GM21825 (cell line): Measurements from ENCODE around the gene NPPB.

Source experiments
- ATAC-seq: cut with Tn5 transposase; IDR thresholded peaks from one replicate; pipeline ENCODE4 v1.9.1; 2021; ENCODE audit warnings: mild to moderate bottlenecking, moderate library complexity; ENCODE audit not compliant: unreplicated experiment

Gene NPPB

GRCh38 chr1:11858968-11859871, 475 bp upstream of the NPPB start:
- no peak for ATAC-seq

- ATAC-seq: no peak
Measured at GRCh38 chr1:11858158-11858557, 587 bp downstream of the NPPB start.

- no peak for ATAC-seq
Measured at GRCh38 chr1:11857164-11857851, 1.4 kb downstream of the NPPB start.

DNA sequence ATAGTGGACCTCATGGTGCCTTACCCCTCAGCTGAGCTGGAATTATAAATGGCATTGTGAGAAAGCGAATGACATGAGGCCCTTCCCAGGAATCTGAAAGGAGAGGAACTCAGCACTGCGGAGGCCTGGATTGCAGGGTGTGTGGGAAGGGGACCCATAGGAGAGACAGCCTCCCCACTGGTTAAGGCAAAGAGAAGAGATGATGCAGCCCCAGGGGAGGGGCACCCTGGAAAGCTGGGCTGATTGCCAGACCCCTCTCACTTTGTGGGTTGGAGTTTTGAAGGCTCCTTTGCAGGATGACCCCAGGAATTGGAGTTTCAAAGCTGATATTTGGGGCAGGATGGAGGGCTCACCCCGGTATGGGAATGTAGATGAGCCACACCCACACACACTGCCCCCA, 2.0 kb downstream of the NPPB start:
- ATAC-seq: no peak

GRCh38 chr1:11855430-11855829, 3.3 kb downstream of the NPPB start:
- ATAC-seq: no peak

- no peak for ATAC-seq
Measured at GRCh38 chr1:11854519-11854918, 4.2 kb downstream of the NPPB start.

GRCh38 chr1:11851180-11851579, 7.6 kb downstream of the NPPB start:
- no peak for ATAC-seq

- no peak for ATAC-seq
Measured at GRCh38 chr1:11850156-11850555, 8.6 kb downstream of the NPPB start.

GRCh38 chr1:11848373-11848700, 10.4 kb downstream of the NPPB start:
- ATAC-seq: no peak

DNA sequence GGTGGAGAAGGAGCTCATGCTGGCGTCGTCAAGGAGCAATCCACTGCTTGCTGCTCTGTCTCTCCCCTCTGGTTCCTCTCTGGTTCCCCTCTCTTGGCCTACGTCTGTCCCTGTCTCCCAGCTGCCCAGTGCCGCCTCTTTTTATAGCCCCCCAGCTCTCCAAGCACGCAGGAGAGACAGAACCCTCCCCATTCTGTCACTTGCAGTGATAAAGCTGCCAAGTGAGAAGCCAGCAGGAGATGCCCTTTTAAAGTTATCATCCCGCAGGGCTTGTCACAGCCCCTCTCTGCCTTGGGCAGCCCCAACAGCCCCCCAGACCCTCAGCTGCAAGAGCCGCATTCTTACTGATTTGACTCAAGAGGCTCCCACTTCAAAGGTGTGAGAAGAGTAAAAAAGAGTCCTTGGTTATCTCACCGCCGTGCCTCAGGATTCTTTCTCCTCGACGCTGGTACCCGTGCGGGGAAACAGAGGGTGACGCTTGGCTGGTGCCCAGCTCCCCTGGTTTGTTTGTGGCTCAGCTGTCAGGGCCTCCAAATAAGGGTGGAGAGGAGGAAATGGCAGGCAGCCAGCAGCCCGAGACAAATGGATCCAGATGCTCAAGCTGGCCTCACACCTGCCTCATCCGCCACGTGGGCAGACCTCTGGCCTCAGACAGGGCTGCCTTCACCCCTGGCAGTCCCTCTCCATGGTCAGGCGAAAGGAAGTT, 10.9 kb downstream of the NPPB start, which contains the start of gene NPPA:
Gene NPPA (minus strand): TSS at position 117 of the 706 bp plus-strand sequence. CDS start 99 bp downstream, at position 18.
- no peak for ATAC-seq

GRCh38 chr1:11845641-11846335, 13.0 kb downstream of the NPPB start:
- no peak for ATAC-seq

DNA sequence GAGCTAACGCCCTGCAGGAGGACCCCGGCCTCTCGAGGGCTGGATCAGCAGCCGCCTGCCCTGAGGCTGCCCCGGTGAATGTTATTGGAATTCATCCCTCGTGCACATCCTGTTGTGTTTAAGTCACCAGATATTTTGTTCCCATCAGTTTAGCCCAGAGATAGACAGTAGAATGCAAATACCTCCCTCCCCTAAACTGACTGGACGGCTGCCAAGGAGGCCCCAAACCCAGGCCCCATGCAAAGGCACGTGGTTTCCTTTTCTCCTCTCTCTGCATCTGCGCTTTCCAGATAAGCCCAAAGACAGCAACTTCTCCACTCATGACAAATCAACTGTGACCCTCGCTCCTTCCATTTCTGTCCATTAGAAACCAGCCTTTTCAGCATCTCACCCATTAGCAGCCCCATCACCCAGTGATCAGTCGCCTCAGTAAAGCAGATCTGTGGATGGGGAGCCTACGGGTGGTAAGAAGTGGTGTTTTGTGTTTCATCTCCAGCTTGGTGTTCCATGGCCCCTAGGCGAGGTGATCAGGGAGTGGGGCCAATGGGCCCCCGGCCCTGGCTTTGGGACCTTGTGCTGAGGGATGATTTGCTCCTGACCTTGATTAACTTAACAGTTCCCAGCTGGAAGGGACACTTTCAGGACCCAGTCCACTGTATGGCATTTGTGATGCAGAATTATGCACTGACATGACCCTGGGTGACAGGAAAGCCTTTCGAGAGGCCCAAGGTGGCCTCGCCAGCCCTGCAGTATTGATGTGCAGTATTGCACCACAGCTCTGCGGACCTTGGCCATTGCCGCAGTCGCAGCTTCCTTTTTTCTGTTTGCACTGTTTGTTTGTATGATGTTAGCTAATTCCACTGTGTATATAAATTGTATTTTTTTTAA, 16.3 kb downstream of the NPPB start:
- ATAC-seq: no peak

GRCh38 chr1:11841245-11842153, 17.2 kb downstream of the NPPB start:
- no peak for ATAC-seq

GRCh38 chr1:11839727-11840705, 18.7 kb downstream of the NPPB start:
- no peak for ATAC-seq

- ATAC-seq: peak; percentile 51
Measured at GRCh38 chr1:11838349-11839272, 20.1 kb downstream of the NPPB start.

- ATAC-seq: no peak
Measured at GRCh38 chr1:11837767-11838348, 20.9 kb downstream of the NPPB start.
